GM18907 (cell line): ENCODE results near the gene TMED7.

Experiments
- ATAC-seq: cut with Tn5 transposase; IDR thresholded peaks from one replicate; pipeline ENCODE4 v1.9.1; 2021; ENCODE audit warnings: mild to moderate bottlenecking, moderate library complexity; ENCODE audit not compliant: unreplicated experiment

The TMED7 gene

DNA sequence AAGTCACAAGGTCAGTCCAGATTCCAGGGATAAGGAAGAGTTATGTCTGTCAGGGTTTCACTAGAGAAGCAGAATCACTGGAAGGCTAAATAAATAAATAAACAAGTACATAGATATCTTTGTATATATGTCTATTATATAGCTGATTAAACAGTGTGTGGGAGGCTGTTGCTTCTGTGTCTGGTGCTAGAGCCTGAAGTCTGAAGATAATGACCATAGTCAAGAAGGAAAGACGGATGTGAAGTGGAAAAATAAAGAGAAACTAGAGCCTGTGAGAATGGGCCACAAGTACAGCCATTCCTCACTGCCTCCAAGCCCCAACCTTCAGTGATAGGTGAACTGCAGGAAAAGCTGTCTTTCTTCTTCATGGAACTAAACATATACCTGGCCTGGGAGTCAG lies 4.1 kb upstream of the TMED7 start:
- ATAC-seq = no peak

DNA sequence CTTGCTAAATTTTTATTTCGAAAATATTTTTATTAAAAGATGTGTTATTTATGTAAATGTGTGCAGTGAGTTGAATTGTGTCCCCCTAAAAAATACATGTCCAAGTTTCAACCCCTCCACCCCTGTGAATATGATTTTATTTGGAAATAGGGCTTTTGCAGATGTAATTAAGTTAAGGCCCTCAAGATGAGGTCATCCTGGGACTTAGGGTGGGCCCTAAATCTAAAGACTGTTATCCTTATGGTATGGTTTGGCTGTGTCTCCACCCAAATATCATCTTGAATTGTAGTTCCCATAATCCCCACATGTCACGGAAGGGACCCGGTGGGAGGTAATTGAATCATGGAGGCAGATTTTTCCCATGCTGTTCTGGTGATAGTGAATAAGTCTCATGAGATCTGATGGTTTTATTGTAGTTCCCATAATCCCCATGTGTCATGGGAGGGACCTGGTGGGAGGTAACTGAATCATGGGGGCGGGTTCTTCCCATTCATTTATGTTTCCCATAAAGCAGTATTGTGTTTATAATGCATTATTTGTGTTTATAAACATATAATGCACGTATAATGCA lies 1.5 kb upstream of the TMED7 start:
- no peak for ATAC-seq

DNA sequence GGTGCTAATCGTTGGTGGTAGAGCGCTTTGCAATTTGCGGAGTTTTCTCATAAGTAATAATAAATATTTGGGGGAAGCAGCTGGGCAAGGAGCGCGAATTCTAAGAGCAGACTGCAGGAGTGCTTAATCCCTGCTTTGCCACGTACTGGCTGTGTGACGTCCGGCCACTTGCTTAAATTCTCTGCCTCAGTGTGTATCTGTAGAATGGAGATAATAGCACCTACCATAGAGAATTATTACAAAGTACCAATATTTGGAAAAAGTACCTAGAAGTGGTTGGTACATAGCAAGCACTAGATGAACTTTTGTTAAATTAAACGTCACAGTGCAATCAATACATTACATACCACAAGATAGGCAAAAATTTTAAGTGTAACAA lies 598 bp upstream of the TMED7 start:
- ATAC-seq = peak; percentile 41

DNA sequence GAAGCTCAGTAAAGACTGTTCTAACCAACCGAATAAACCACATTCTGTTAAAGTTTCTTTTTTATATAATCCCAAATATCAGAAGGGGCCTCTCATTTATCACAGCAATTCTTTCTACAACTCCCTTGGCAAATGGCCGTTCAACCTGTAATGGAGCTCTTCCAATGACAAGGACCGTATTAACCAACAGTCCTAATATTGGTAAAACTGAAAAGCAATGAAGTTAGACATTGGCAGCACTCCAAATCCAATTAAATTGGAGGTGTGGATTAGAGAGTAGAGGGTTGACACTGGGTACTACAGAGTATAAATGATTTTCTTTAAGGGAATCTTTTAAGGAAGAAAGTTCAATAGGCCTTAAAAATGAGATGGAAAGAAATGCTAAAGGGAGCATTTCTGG lies 842 bp downstream of the TMED7 start:
- no peak for ATAC-seq

DNA sequence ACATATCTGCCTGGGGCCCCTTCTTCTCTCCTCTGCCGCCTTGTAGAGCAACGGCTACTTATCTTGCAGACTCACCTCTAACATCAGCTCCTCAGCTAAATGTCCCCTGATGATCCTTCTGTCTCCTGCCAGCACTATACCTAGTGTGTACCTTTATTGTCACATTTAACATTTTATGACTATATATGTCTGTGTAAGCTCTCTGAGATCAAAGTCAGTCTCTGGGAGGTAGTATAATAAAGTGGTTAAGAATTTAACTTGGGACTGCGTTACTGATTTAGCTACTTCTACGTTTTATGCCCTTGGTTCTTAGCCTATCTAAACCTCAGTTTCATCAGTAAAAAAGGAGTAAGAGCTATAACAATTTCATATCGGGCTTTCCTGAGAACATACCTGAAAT lies 2.2 kb downstream of the TMED7 start:
- ATAC-seq = no peak

DNA sequence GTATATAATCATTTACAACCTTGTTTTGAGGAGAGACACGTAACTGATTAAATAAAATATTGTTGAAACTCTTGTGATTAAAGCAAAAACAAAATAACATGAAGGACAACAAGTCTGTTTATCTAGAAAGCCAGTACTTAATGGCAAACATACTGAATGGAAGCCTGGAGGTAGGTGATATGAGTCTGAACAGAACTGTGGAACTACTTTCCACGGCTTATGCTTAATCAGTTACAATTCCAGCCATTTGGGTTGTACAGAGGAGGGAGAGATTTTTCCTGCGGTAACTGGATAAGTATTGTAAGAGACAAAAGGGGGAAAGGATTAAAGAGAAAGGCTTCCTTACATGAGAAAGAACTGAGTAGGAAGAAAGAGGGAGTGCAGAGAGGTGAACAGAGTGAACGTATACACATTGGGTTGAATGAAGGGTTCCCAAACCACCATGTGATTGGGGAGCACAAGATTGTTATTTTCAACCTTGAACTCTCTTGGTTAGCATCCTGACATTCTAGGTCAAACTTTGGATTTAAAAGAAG lies 4.4 kb downstream of the TMED7 start:
- ATAC-seq = no peak

DNA sequence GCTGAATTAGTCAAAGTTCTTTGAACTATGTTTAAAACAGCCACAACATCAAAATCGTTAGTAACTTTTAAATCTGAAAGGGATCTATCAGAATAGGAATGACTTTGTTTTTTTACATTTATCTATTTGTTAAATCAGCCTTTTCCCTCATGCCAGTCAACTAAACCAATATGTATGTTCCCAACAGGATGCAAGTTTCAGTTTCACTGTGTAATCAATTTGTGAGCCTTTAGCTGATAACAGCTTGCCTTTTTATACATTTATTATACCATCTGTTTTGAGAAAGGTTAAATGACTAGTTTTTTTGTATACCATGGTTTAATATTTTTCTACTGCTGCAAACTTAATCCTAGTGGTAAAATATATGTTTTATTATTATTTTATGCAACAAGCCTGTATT lies 8.9 kb downstream of the TMED7 start:
- ATAC-seq = no peak

DNA sequence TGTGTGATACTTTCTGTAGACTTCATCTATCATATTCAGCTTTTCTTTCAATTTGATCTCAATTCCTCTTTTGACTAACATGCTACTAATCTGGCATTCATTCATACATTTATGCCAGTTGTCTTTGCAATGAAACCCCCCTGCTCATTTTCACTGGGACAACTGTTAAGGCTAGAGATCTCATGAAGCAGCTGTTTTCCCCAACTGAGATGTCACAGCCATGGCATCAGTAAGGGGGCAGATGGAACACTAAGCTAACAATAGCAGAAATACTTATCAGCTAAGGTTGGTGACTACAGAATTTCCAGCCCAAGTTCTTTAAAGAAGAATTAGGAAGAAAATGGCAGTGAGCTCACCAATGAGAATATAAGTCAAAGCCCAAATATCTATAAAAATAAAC lies 9.4 kb downstream of the TMED7 start:
- no peak for ATAC-seq

DNA sequence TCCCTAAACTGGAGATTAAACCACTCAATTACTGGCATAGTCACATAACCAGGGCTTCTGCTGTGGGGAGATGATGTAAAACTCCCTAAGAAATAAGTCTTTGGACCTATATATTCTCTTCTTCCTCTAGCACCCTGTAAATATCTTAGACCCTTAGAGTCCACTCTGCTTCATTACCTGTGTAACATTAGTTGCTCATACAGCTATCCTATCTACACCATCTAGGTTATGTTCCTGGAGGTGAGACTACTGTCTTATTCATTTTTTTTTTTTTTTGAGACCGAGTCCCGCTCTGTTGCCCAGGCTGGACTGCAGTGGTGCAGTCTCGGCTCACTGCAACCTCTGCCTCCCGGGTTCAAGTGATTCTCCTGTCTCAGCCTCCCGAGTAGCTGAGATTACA lies 14.0 kb downstream of the TMED7 start:
- ATAC-seq = no peak

DNA sequence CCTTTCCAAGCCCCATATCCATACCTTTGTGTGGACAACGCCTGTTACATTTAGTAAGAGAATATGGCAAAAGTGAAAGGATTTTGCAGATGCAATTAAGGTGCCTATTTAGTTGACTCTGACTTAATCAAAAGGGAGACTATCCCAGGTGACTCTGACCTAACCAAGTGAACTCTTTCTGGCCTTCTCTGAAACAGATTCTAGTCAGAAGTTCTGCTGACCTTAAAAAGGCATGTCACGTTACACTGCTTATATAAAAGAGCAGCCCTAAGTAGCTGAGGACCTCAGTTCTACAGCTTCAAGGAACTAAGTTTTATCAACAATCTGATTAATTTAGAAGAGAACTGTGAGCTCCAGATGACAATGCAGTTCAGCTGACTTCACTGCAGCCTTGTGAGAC lies 17.9 kb downstream of the TMED7 start:
- no peak for ATAC-seq

DNA sequence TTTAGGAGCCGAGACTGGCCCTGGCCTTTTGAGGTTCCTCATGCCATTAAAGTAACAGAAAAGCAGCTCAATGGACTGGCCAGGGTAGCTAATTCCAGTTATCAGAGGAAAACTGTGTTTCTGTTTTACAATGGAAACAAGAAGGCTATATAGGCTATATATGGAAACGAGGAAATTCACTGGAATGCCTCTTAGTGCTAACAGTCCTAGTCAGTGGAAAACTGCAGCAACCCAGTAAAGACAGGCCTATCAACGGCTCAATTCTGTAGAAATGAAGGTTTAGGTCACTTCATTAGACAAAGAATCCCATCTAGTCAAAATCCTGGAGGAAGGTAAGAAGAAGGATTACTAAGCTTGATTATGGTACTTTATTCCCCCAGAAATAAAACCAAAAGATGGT lies 20.4 kb downstream of the TMED7 start:
- ATAC-seq = no peak

DNA sequence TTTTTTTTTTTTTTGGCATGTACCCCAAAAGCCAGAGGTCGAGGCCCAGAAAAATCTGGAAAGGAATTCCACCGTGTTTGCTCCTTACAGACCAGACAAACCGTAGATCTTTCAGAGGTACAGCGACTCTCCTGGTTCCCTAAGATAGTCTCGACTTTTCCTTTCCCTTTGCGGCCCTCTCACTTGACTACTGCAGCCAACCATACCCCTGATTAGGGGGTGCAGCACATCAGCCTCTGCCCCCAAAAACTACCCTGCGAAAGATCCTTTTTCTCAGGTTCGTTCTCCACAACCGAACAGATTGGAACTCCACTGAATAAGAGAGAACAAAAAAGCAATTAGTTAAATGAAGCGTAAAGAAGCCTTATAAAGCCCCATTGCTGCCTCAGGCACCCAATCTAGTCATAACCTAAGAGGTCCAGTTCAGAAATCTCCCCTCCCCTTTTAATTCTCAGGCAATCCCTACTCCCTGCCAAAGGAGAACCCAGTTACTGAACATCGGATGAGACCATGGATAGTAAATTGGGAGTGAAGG lies 23.2 kb downstream of the TMED7 start:
- ATAC-seq = peak; percentile 14

DNA sequence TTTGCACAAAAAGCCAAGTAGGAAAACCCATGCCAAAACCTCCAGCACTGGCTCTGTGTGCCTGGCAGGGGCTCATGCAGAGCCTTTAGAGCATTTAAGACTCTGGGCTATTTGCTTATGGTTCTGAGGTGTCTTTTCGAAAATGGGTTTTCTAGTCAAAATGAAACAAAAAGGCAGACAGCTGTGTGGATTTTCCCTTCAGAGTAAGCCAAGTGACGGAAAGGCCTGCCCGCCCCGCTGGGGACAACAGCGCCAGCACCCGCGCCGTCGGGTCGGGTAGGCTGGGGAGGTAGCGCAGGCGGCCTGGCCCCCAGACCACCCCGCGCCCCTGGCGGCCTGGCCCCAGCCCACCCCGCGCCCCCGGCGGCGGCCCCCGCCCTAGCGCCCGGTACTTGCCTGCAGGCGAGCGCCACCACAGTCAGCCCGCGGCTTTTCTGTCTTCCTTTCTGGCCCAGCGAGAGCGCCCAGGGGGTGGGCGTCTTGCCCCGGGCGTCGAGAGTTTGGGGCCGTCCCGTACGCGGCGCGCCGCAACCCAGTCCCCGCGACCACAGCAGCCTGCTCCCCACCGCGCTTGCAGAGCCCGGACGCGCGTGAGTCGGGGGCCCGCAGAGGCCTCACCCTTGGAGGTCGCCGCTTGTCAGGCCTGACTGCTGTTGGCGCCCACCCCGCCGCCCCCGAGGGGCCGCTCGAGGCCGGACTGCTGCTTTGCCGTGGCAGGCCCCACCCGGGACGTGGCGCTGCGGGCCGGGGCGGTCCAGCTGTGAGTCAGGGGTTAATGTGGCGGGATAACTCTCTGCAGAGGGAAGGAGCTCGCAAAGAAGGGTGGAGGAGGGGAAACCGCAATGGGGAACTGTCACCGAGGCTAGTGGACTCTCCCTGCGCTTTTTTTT lies 23.9 kb downstream of the TMED7 start, which contains the start of gene TICAM2:
TSS of gene TICAM2 (minus strand) at position 779 of the 890 bp plus-strand sequence. CDS start 21,223 bp downstream, outside the sequence.
- ATAC-seq = peak; percentile 85

DNA sequence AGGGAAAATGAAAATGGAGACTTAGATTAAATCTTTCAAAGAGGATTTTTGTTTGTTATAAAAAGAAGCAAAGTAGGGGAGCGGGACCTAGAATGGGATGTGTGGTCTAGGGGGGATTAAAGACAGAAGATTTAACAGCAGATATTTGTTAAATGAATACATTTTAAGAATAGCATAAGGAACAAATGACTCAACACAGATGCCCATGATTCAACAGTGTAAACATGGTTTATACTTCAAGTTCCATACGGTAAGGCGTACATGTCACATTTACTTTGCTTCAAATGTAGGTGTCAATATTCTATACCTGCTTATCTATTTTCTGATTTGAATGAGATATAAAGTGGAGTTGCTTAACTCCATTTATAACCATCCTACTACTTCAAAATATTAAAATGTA lies 25.1 kb downstream of the TMED7 start:
- no peak for ATAC-seq

DNA sequence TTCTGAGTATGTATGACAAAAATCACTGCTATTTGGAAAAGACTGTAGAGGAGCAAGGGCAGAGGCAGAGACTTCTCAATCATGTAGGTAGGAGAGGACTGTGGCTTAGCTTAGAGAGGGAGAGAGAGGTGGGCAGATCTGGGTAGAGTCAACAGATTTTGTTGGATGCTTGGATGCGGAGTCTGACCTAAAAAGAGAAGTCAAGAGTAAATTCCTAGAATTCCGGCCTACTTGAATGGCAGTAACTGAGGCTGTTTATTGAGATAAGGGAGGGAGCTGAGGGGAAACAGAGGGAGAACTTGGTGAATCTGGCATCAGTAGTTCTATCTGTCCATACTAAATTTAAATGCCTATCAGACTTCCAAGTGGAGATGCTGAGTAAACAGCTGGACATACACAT lies 25.9 kb downstream of the TMED7 start:
- ATAC-seq = no peak

DNA sequence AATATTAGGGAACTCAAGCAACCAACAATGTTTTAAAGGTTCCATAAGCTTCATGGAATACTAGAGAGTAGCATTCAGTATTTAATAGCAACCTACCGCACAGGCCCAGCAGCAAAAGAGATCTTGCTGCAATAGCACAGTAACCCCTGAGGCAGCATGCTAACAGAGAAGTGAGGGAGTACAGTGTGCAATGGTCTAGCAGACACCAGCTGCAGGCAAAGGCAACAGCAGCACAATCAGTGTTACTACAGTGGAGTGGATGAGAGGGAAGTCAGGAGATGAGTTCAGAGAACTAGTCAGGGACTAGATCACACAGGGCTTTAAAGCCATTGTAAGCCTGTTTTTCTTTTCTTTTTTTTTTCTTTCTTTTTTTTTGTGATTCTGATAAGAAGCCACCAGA lies 26.3 kb downstream of the TMED7 start:
- peak; percentile 40 for ATAC-seq

DNA sequence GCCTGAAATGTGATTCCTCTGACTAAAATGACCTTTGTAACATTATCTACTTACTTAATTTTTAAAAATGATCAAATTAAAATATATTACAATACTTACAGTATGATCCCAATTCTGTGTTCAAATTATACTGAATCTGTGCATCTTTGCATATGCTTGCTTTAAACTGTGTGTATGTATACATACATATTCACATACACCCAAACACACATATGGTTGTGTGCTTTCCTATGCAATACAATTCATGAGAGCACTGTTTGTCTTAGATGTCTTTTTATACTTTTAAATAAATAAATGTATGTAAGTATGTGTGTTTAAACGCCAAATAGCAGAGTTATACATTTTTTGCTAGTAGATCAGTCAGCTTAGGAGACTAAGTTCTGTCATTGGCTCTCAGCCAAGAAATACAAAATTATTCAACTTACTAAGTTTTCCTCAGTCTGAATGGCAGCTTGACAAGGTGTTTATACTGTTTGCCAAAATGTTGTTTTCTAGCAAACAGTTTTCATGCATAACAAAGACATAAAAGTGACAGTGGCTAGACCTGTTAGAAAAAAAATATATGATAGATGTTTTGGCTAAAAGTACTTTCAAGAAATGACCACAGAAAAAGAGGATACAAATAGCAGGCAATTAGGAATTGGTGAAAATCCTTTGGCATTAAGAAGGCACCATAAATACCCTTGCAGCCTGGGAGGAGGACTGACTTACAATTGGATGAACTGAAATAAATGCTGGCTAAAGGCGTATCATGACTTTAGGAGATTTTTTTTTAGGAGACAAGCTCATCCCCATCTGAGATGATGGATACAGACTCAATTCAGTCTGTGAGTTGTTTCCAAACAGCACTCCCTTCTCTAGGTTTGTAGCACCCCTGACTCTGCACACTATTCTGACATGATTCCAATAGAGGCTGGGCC lies 31.4 kb downstream of the TMED7 start:
- ATAC-seq = no peak

DNA sequence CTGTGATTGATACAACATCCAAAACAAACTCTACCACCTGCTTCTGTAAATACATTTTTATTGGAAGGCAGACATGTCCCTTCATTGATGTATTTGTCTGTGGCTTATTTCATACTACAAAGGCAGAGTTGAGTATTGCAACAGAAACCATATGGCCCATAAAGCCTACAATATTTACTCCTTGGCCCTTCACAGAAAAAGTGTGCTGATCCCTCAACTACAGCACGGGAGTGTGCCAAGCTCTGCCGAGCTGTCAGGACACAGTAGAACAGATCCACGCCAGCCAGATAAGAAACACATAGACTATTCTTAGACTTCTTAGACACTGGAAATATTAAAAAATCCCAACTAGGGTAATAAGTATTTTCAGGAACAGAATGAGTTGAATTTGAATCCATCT lies 36.8 kb downstream of the TMED7 start:
- ATAC-seq = no peak

DNA sequence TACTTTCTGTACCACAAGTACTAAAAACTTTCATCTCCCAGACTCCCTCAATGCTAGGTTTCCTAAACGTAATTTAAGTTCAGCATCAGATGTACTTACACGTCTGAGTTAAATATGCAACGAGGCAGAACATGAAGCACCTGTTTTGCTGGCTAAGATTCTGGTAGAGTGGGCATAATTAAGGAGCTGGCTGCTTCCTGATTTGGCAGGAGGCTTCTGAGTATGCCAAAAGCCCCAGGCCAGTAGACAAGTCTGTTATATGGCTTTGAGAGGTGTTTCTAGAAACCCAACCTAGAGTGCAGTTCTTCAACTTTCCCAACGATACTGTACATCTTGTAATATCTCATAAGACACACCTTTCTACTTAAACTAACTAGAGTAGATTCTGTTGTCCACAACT lies 37.2 kb downstream of the TMED7 start:
- peak; percentile 41 for ATAC-seq

DNA sequence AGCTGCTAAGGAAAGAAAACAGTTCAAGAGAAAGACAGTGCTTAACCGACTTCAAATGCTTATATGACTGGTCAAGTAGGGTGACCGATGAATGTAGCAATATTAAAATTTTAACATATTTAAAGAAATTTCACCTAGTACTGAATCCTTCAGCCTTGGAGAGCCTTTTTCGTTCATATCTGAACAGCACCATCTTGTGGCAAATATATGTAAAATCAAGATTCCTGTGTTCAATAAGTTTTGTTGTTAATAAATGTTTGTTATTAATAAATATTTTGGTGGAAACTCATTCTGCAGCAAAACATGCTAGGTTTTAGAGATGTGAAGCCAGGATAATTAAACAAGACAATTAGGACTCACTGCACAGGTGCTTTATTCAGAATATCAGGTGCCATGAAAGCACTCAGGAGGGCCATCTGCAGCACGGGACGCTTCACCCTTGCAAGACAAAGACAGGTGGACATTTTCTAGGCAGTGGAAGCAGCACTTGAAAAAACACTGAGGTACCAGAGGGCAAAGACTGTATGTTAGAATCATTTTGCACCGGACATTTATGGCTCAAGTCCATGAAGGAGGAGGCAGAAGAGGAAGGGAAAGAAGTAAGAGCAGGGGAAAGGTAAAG lies 39.2 kb downstream of the TMED7 start:
- no peak for ATAC-seq

DNA sequence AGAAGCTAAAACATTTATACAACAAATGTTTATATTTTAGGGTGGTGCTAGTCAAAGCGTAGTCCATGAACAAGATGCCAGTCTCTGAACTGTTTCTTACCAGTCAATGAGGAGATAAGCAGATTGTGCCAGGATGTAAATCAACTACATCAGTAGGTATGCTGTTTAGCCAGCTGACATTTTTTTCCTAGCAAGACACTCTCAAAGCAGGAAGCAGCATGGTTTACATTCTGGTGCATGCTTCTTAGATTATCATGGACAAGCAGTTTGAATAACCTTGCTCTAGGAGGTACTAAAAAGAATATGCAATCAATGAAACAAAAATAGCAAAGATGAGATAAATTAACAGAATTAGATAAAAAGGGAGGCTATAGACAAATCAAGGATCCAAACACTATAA lies 40.6 kb downstream of the TMED7 start:
- no peak for ATAC-seq
